HCT116 (cell line): ENCODE results near the gene C4BPB. TPM values are rescaled to one million over a fixed set of nuclear protein-coding genes. Genes with fewer than 3 reads are reported as not detected.

Experiments used
- ATAC-seq: fragments of 200-7000 bp; cut with Tn5 transposase; 2 replicates; pipeline ENCODE4 v1.9.1; 2020; ENCODE audit warnings: mild to moderate bottlenecking, moderate library complexity
- BruUV-seq: library from RNA; stranded (reverse); fragments of 400-500 nt; replicated peaks from 2 replicates; lab custom pipeline; 2021; lab: Mats Ljungman, UMichigan
- CTCF ChIA-PET: fragments of 300-600 bp; sonication (Branson Sonifier 250); formaldehyde crosslinking; loops from one replicate; lab custom pipeline; 2021; ENCODE audit warnings: antibody characterized with exemption; lab: Charles Lee
- POLR2A ChIA-PET: fragments of 300-600, 350-600 bp; sonication (Branson Sonifier 250); formaldehyde crosslinking; loops from one replicate; lab custom pipeline; 2021; ENCODE audit warnings: antibody characterized with exemption; lab: Charles Lee
- RAD21 ChIA-PET, 2 experiments: fragments of 300-600 bp; sonication (Branson Sonifier 250); formaldehyde crosslinking; loops; one replicate each; lab custom pipeline; 2023; ENCODE audit warnings: low total read pairs in 2 of 2; ENCODE audit not compliant: uncharacterized antibody in 2 of 2, unreplicated experiment in 2 of 2, low non-redundant PET in 1 of 2; lab: Charles Lee
- DNase-seq: peaks from one replicate; pipeline ENCODE4 v3.0.0-alpha.2; 2010; ENCODE audit warnings: low read depth, low spot score
- H2AFZ ChIP-seq: fragments of 200-600 bp; shearing (Covaris generic), sonication (generic); 2 replicates; pipeline ENCODE4 v1.6.1; 2017; ENCODE audit warnings: low read depth, mixed run types, mixed read lengths, antibody characterized with exemption, low read length; ENCODE audit not compliant: poor library complexity, severe bottlenecking
- H3K27ac ChIP-seq: 2 replicates; pipeline ENCODE4 v1.5.1; 2012; ENCODE audit warnings: low read depth, low read length
- H3K27me3 ChIP-seq: fragments of 200-600 bp; sonication (generic); 2 replicates; pipeline ENCODE4 v1.6.1; 2016; ENCODE audit warnings: mixed run types, low read length, mixed read lengths; ENCODE audit not compliant: insufficient read depth
- H3K36me3 ChIP-seq, 2 experiments: fragments of 200-500 bp in 1 of 2; fragments of 200-600 bp in 1 of 2; sonication (Bioruptor generic) in 1 of 2; sonication (generic) in 1 of 2; 2 replicates each; pipeline versions ENCODE4 v1.5.1 to v1.6.1; 2014 to 2016; ENCODE audit warnings: low read length in 2 of 2, inconsistent platforms in 1 of 2, mixed read lengths in 1 of 2, mixed run types in 1 of 2; ENCODE audit not compliant: insufficient read depth in 2 of 2, control insufficient read depth in 1 of 2
- H3K4me1 ChIP-seq, 2 experiments: fragments of 200-600 bp in 1 of 2; sonication (generic) in 1 of 2; 2 replicates each; pipeline versions ENCODE4 v1.5.1 to v1.6.1; 2012 to 2017; ENCODE audit warnings: low read length in 2 of 2, inconsistent platforms in 1 of 2, mild to moderate bottlenecking in 1 of 2, mixed read lengths in 1 of 2, mixed run types in 1 of 2, moderate library complexity in 1 of 2; ENCODE audit not compliant: insufficient read depth in 2 of 2, control insufficient read depth in 1 of 2
- H3K4me2 ChIP-seq: fragments of 200-600 bp; sonication (generic); 2 replicates; pipeline ENCODE4 v1.6.1; 2017; ENCODE audit warnings: mixed run types, low read length, mixed read lengths
- H3K4me3 ChIP-seq, 2 experiments: fragments of 200-600 bp in 1 of 2; sonication (generic) in 1 of 2; replicated peaks in 1 of 2; 2 replicates each; pipeline ENCODE4 v1.5.1; 2011 to 2016; ENCODE audit warnings: low read length in 2 of 2, control low read depth in 1 of 2, low read depth in 1 of 2, mild to moderate bottlenecking in 1 of 2, mixed read lengths in 1 of 2, mixed run types in 1 of 2
- H3K79me2 ChIP-seq: fragments of 200-600 bp; sonication (generic); 2 replicates; pipeline ENCODE4 v1.6.1; 2017; ENCODE audit warnings: mild to moderate bottlenecking, mixed run types, low read length, moderate library complexity, mixed read lengths; ENCODE audit not compliant: insufficient read depth
- H3K9ac ChIP-seq: fragments of 200-600 bp; sonication (generic); 2 replicates; pipeline ENCODE4 v1.6.1; 2016; ENCODE audit warnings: low read length, mixed read lengths
- H3K9me2 ChIP-seq: fragments of 200-600 bp; sonication (generic), shearing (Covaris generic); 2 replicates; pipeline ENCODE4 v1.6.1; 2017; ENCODE audit warnings: mixed run types, mild to moderate bottlenecking, moderate library complexity; ENCODE audit not compliant: insufficient read depth
- H3K9me3 ChIP-seq, 2 experiments: fragments of 200-500 bp in 1 of 2; fragments of 200-600 bp in 1 of 2; sonication (Bioruptor generic) in 1 of 2; sonication (generic) in 1 of 2; 2 replicates each; pipeline ENCODE4 v1.6.1; 2014 to 2017; ENCODE audit warnings: low read length in 2 of 2, mixed read lengths in 2 of 2, inconsistent platforms in 1 of 2, low read depth in 1 of 2, mild to moderate bottlenecking in 1 of 2, mixed run types in 1 of 2, moderate library complexity in 1 of 2; ENCODE audit not compliant: control insufficient read depth in 1 of 2, insufficient read depth in 1 of 2
- H4K20me1 ChIP-seq: fragments of 200-600 bp; sonication (generic), shearing (Covaris generic); 2 replicates; pipeline ENCODE4 v1.6.1; 2017; ENCODE audit warnings: mixed run types, mild to moderate bottlenecking, moderate library complexity; ENCODE audit not compliant: insufficient read depth
- ATF3 ChIP-seq: IDR thresholded peaks from 2 replicates; pipeline ENCODE4 v1.6.1; 2012
- CEBPB ChIP-seq: IDR thresholded peaks from 2 replicates; pipeline ENCODE4 v1.6.1; 2012; ENCODE audit warnings: low read depth
- EZH2 ChIP-seq: fragments of 200-600 bp; sonication (generic); IDR thresholded peaks from 2 replicates; pipeline ENCODE4 v1.6.1; 2017; ENCODE audit warnings: antibody characterized with exemption, mixed run types
- EZH2phosphoT487 ChIP-seq: fragments of 200-600 bp; IDR thresholded peaks from 2 replicates; pipeline ENCODE4 v1.6.1; 2018; ENCODE audit warnings: antibody characterized with exemption, borderline replicate concordance
- FOSL1 ChIP-seq: IDR thresholded peaks from 2 replicates; pipeline ENCODE4 v1.6.1; 2012; ENCODE audit warnings: low read depth
- JUND ChIP-seq: IDR thresholded peaks from 2 replicates; pipeline ENCODE4 v1.6.1; 2012
- MAX ChIP-seq: IDR thresholded peaks from 2 replicates; pipeline ENCODE4 v1.6.1; 2012
- POLR2AphosphoS5 ChIP-seq: IDR thresholded peaks from 2 replicates; pipeline ENCODE4 v1.6.1; 2011; ENCODE audit warnings: mild to moderate bottlenecking, low read depth, low read length, moderate library complexity
- SIN3A ChIP-seq: IDR thresholded peaks from 2 replicates; pipeline ENCODE4 v1.6.1; 2012; ENCODE audit warnings: low read depth
- SP1 ChIP-seq: IDR thresholded peaks from 2 replicates; pipeline ENCODE4 v1.6.1; 2012; ENCODE audit warnings: low read depth
- SRF ChIP-seq: IDR thresholded peaks from 2 replicates; pipeline ENCODE4 v1.6.1; 2012; ENCODE audit warnings: low read depth
- YY1 ChIP-seq: IDR thresholded peaks from 2 replicates; pipeline ENCODE4 v1.6.1; 2011; ENCODE audit warnings: low read length, low read depth, moderate library complexity, mild to moderate bottlenecking; ENCODE audit not compliant: insufficient replicate concordance; ENCODE audit errors: extremely low read depth
- ZFX ChIP-seq: fragments of 450-650 bp; IDR thresholded peaks from 2 replicates; pipeline ENCODE4 v1.6.1; 2017
- ZNF274 ChIP-seq: fragments of 200-500 bp; sonication (Bioruptor generic); IDR thresholded peaks from 2 replicates; pipeline ENCODE4 v1.6.1; 2014; ENCODE audit warnings: mild to moderate bottlenecking, low read depth, low read length, inconsistent platforms
- intact Hi-C: fragments of 100-400 bp; cut with micrococcal nuclease; formaldehyde crosslinking; loops from 2 replicates; pipeline ENCODE4 v1.10.0; 2022
- total RNA-seq: library from RNA; stranded (reverse); gene quantifications from one replicate; pipeline ENCODE4 v1.2.1, GENCODE V29; 2021; ENCODE audit not compliant: unreplicated experiment
- TF ChIP-seq, protein P1 (sequence below): IDR thresholded peaks from 2 replicates; pipeline ENCODE4 v1.6.1; 2011; ENCODE audit warnings: mild to moderate bottlenecking, low read length, moderate library complexity; ENCODE audit not compliant: insufficient replicate concordance; ENCODE audit errors: extremely low read depth
- TF ChIP-seq, protein P2 (sequence below): IDR thresholded peaks from 2 replicates; pipeline ENCODE4 v1.6.1; 2012; ENCODE audit warnings: low read depth
- TF ChIP-seq, protein P3 (sequence below), 3 experiments: fragments of 200-600 bp in 1 of 3; sonication (generic) in 1 of 3; IDR thresholded peaks in 2 of 3; conservative IDR thresholded peaks in 1 of 3; 2 replicates each; pipeline ENCODE4 v1.5.1; 2012 to 2017; ENCODE audit warnings: low read depth in 2 of 3, low read length in 2 of 3, antibody characterized with exemption in 1 of 3, borderline replicate concordance in 1 of 3, control low read depth in 1 of 3, mild to moderate bottlenecking in 1 of 3, mixed read lengths in 1 of 3, mixed run types in 1 of 3, moderate library complexity in 1 of 3; ENCODE audit not compliant: insufficient read depth in 1 of 3

Gene C4BPB
- total RNA-seq, 1 experiment from 2014 or later, result not detected

GRCh38 chr1:207085887-207086286, 2.8 kb upstream of the C4BPB start:
- Histone ChIP-seq H3K9ac (no peak overlapping the region), H3K36me3 (no peaks in the 10 kb centered on the region), H3K4me2 (no peak overlapping the region), H4K20me1 (no peaks in the 10 kb centered on the region), H3K79me2 (no peaks in the 10 kb centered on the region), H3K9me3 (no peaks in the 10 kb centered on the region), H3K9me2 (no peaks in the 10 kb centered on the region; the same call in 1 of the 2 replicates), H3K27me3 (0 out of 2 replicates have a peak, but pooled peaks cover 3% of the 10 kb centered on the region), H2AFZ (no peak overlapping the region), H3K4me1 (peaks cover 0 to 4% of the 10 kb centered on the region in 2 experiments; a peak in 2 of 4 replicates), H3K27ac (no peak overlapping the region), H3K4me3 (no peak overlapping the region)
- TF ChIP-seq, protein P1, sequence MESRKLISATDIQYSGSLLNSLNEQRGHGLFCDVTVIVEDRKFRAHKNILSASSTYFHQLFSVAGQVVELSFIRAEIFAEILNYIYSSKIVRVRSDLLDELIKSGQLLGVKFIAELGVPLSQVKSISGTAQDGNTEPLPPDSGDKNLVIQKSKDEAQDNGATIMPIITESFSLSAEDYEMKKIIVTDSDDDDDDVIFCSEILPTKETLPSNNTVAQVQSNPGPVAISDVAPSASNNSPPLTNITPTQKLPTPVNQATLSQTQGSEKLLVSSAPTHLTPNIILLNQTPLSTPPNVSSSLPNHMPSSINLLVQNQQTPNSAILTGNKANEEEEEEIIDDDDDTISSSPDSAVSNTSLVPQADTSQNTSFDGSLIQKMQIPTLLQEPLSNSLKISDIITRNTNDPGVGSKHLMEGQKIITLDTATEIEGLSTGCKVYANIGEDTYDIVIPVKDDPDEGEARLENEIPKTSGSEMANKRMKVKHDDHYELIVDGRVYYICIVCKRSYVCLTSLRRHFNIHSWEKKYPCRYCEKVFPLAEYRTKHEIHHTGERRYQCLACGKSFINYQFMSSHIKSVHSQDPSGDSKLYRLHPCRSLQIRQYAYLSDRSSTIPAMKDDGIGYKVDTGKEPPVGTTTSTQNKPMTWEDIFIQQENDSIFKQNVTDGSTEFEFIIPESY, result no peak
- TF ChIP-seq SRF (no peak), EZH2phosphoT487 (no peak), YY1 (no peak), POLR2AphosphoS5 (no peak), ZNF274 (no peak), MAX (no peak), FOSL1 (no peak), ZFX (no peak), ATF3 (no peak), SIN3A (no peak), EZH2 (no peak), CEBPB (no peak), JUND (no peak), SP1 (no peak)
- TF ChIP-seq, protein P2, sequence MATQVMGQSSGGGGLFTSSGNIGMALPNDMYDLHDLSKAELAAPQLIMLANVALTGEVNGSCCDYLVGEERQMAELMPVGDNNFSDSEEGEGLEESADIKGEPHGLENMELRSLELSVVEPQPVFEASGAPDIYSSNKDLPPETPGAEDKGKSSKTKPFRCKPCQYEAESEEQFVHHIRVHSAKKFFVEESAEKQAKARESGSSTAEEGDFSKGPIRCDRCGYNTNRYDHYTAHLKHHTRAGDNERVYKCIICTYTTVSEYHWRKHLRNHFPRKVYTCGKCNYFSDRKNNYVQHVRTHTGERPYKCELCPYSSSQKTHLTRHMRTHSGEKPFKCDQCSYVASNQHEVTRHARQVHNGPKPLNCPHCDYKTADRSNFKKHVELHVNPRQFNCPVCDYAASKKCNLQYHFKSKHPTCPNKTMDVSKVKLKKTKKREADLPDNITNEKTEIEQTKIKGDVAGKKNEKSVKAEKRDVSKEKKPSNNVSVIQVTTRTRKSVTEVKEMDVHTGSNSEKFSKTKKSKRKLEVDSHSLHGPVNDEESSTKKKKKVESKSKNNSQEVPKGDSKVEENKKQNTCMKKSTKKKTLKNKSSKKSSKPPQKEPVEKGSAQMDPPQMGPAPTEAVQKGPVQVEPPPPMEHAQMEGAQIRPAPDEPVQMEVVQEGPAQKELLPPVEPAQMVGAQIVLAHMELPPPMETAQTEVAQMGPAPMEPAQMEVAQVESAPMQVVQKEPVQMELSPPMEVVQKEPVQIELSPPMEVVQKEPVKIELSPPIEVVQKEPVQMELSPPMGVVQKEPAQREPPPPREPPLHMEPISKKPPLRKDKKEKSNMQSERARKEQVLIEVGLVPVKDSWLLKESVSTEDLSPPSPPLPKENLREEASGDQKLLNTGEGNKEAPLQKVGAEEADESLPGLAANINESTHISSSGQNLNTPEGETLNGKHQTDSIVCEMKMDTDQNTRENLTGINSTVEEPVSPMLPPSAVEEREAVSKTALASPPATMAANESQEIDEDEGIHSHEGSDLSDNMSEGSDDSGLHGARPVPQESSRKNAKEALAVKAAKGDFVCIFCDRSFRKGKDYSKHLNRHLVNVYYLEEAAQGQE, result no peak
- TF ChIP-seq, protein P3, sequence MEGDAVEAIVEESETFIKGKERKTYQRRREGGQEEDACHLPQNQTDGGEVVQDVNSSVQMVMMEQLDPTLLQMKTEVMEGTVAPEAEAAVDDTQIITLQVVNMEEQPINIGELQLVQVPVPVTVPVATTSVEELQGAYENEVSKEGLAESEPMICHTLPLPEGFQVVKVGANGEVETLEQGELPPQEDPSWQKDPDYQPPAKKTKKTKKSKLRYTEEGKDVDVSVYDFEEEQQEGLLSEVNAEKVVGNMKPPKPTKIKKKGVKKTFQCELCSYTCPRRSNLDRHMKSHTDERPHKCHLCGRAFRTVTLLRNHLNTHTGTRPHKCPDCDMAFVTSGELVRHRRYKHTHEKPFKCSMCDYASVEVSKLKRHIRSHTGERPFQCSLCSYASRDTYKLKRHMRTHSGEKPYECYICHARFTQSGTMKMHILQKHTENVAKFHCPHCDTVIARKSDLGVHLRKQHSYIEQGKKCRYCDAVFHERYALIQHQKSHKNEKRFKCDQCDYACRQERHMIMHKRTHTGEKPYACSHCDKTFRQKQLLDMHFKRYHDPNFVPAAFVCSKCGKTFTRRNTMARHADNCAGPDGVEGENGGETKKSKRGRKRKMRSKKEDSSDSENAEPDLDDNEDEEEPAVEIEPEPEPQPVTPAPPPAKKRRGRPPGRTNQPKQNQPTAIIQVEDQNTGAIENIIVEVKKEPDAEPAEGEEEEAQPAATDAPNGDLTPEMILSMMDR (IDR thresholded peaks at IDR 0.05 in 2 of 3, conservative IDR thresholded peaks at IDR 0.05 in 1 of 3; ENCODE audit: borderline replicate concordance in 1 of 3, insufficient read depth in 1 of 3, low read depth in 2 of 3, low read length in 2 of 3), result no peak
- ATAC-seq, result no peak
- ChIA-PET RAD21 (no interaction called here), POLR2A (no interaction called here), CTCF (interaction anchor here (0.8 to 2.1 kb wide), 2 partner anchors 320 to 414 kb away, joined by 3 to 49 read pairs; no protein-coding TSS in a partner anchor)
- no TSS peak for BruUV-seq
- intact Hi-C loops, result loop anchor here (10.0 kb wide), 1 partner anchor 589 kb away; no protein-coding TSS in a partner anchor
- no peak for DNase-seq
